Left ventricle myocardium inferior (tissue), 1 donor: Measurements from ENCODE around the gene KRT28. TPM values are rescaled to one million over a fixed set of nuclear protein-coding genes. Genes with fewer than 3 reads are reported as not detected.

Source experiments
- DNase-seq: peaks from one replicate; pipeline ENCODE4 v3.0.0-alpha.2; 2020
- H3K27ac ChIP-seq: fragments of 200-600 bp; replicated peaks from 2 replicates; pipeline ENCODE4 v1.8.0; 2021
- H3K27me3 ChIP-seq: fragments of 200-600 bp; 2 replicates; pipeline ENCODE4 v1.8.0; 2021; ENCODE audit warnings: low read depth
- H3K36me3 ChIP-seq: fragments of 200-600 bp; 2 replicates; pipeline ENCODE4 v1.8.0; 2021
- H3K4me1 ChIP-seq: fragments of 200-600 bp; 2 replicates; pipeline ENCODE4 v1.8.0; 2021
- H3K4me3 ChIP-seq: fragments of 200-600 bp; 2 replicates; pipeline ENCODE4 v1.8.0; 2021; ENCODE audit warnings: mild to moderate bottlenecking, moderate library complexity
- H3K9me3 ChIP-seq: fragments of 200-600 bp; replicated peaks from 2 replicates; pipeline ENCODE4 v1.8.0; 2021
- intact Hi-C: fragments of 100-400 bp; cut with micrococcal nuclease; formaldehyde crosslinking; loops from one replicate; pipeline ENCODE4 v1.11.0; 2022
- total RNA-seq: library from RNA; stranded (reverse); fragmentation: NEBNext Ultra II Directional; extraction: Animal tissue kit (Norgen Biotek cat#: 25700); gene quantifications from one replicate; pipeline ENCODE4 v1.2.1, GENCODE V29; 2021
- TF ChIP-seq, protein P1 (sequence below): fragments of 200-600 bp; IDR thresholded peaks from 2 replicates; pipeline ENCODE4 v1.8.0; 2021; ENCODE audit warnings: antibody characterized with exemption, mild to moderate bottlenecking, borderline replicate concordance
- donor health status: DM: no; HTN: yes; CAD: no; lungs with severe emphysema.

The KRT28 gene
- total RNA-seq, 1 donor from 2014 or later = not detected

GRCh38 chr17:40812639-40813038, 12.9 kb upstream of the KRT28 start:
- TF ChIP-seq, protein P1, sequence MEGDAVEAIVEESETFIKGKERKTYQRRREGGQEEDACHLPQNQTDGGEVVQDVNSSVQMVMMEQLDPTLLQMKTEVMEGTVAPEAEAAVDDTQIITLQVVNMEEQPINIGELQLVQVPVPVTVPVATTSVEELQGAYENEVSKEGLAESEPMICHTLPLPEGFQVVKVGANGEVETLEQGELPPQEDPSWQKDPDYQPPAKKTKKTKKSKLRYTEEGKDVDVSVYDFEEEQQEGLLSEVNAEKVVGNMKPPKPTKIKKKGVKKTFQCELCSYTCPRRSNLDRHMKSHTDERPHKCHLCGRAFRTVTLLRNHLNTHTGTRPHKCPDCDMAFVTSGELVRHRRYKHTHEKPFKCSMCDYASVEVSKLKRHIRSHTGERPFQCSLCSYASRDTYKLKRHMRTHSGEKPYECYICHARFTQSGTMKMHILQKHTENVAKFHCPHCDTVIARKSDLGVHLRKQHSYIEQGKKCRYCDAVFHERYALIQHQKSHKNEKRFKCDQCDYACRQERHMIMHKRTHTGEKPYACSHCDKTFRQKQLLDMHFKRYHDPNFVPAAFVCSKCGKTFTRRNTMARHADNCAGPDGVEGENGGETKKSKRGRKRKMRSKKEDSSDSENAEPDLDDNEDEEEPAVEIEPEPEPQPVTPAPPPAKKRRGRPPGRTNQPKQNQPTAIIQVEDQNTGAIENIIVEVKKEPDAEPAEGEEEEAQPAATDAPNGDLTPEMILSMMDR = no peak
- intact Hi-C loops = no loop called here
- no peak overlapping the region for H3K4me3 ChIP-seq
- DNase-seq = no peak
- no peaks in the 10 kb centered on the region for H3K9me3 ChIP-seq
- H3K27ac ChIP-seq = no peak overlapping the region
- peaks cover 30% of the 10 kb centered on the region for H3K4me1 ChIP-seq
- peaks cover 12% of the 10 kb centered on the region for H3K36me3 ChIP-seq
- H3K27me3 ChIP-seq = no peaks in the 10 kb centered on the region

DNA sequence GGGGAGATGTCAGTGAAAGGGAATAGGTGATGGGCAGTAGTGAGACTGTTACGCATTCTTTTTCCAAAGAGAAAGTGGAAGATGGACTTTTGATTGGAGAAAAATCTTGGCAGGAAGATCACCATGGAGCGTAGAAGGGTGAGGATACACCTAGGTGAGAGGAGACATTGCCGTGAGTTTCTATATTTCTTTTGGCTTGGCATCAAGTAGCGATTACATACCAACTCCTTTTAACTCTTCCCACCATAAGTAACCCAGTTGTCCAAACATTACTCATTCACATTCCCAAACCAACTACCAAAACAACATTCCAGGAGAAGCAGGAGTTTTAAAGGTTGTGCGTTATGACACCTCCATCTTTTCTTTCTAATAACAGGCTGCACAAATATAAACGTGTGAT, 10.7 kb upstream of the KRT28 start:
- no peaks in the 10 kb centered on the region for H3K36me3 ChIP-seq
- no peaks in the 10 kb centered on the region for H3K27me3 ChIP-seq
- TF ChIP-seq, protein P1 = no peak
- no peaks in the 10 kb centered on the region for H3K9me3 ChIP-seq
- intact Hi-C loops = no loop called here
- H3K27ac ChIP-seq = peak overlapping the region; percentile 58
- H3K4me3 ChIP-seq = no peak overlapping the region
- peaks cover 22% of the 10 kb centered on the region for H3K4me1 ChIP-seq
- DNase-seq = no peak

DNA sequence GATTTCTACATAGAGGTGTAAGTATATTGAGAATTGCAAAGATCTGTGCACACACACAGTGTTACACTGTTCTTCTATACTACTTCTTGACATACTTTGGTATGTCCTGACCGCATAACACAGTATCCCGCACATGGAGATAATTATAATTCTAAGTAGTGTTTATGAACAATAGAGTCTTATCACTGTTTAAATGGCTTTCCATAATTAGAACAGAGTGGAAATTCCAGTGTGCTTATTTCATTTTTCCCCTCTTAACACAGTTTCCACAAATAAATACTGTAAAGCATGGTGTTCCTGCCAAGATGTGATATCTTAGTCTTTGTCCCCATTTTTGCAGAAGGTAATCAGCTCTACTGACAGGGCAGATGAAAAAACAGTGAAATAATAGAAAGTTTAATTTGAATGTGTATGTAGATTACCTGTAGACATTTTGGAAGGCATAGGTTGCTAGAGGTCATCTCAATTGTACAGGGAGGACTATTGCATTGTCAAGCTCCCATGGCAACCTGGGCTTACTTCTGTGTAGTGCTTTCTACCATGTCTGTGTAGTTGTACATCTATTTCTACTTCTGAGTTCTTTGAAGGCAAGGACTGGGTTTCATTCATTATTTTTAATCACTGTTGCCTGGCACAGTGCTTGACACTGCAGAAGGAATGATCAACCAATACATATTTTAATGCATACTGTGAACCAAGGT, 10.1 kb upstream of the KRT28 start:
- intact Hi-C loops = loop anchor here (10.0 kb wide), 1 partner anchor 45 kb away; no protein-coding TSS in a partner anchor
- no peaks in the 10 kb centered on the region for H3K27me3 ChIP-seq

DNA sequence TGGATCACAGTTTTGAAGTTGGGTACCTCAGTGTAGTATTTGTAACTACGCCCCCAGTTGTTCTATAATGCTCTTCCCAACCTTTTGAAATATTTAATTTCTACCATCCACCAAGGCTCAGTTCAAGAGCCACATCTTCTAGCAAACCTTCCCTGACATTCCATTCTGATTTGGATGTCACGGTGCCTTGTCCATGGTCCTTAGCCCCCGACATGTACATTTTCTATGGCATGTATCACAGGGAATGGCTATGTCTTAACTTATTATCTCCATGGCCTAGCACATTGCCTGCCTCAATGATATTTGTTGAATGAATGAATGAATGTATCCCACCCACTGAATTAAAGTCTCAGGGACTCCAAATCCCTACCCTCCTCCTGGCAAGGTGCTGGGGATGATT, 6.4 kb upstream of the KRT28 start:
- H3K27me3 ChIP-seq = peaks cover 13% of the 10 kb centered on the region

More for the DNA sequence above, 10.1 kb upstream of the KRT28 start:
- H3K36me3 ChIP-seq = no peaks in the 10 kb centered on the region
- peaks cover 22% of the 10 kb centered on the region for H3K4me1 ChIP-seq
- DNase-seq = no peak
- H3K9me3 ChIP-seq = peaks cover 3% of the 10 kb centered on the region
- H3K4me3 ChIP-seq = no peak overlapping the region
- TF ChIP-seq, protein P1 = no peak
- H3K27ac ChIP-seq = peak overlapping the region; percentile 58

GRCh38 chr17:40803617-40804082, 3.9 kb upstream of the KRT28 start:
- Histone ChIP-seq H3K36me3 (no peaks in the 10 kb centered on the region), H3K4me3 (no peak overlapping the region), H3K4me1 (peaks cover 5% of the 10 kb centered on the region), H3K27me3 (peaks cover 36% of the 10 kb centered on the region), H3K27ac (no peak overlapping the region), H3K9me3 (peaks cover 3% of the 10 kb centered on the region)
- peak; percentile 70 for DNase-seq
- TF ChIP-seq, protein P1 = peak; percentile 90
- intact Hi-C loops = loop anchor here (10.0 kb wide), 1 partner anchor 51 kb away; no protein-coding TSS in a partner anchor

More for the DNA sequence above, 6.4 kb upstream of the KRT28 start:
- TF ChIP-seq, protein P1 = no peak
- Histone ChIP-seq H3K4me3 (no peak overlapping the region), H3K4me1 (peaks cover 26% of the 10 kb centered on the region), H3K36me3 (no peaks in the 10 kb centered on the region), H3K27ac (no peak overlapping the region), H3K9me3 (peaks cover 3% of the 10 kb centered on the region)
- intact Hi-C loops = loop anchor here (10.0 kb wide), 1 partner anchor 49 kb away; no protein-coding TSS in a partner anchor
- DNase-seq = no peak
